GM12892 (cell line): ENCODE measurements around the gene BBS4.

Experiments used
- POLR2A ChIP-seq: IDR thresholded peaks from 2 replicates; pipeline ENCODE4 v1.6.1; 2011; ENCODE audit warnings: low read depth, low read length, control low read depth
- POLR2AphosphoS5 ChIP-seq: IDR thresholded peaks from 2 replicates; pipeline ENCODE4 v1.6.1; 2011; ENCODE audit warnings: low read depth, low read length, control low read depth
- TAF1 ChIP-seq: IDR thresholded peaks from 2 replicates; pipeline ENCODE4 v1.6.1; 2011; ENCODE audit warnings: low read depth, mild to moderate bottlenecking, control low read depth, low read length, borderline replicate concordance

GRCh38 chr15:72754096-72754495 is 68.1 kb downstream of the BBS4 start:
- TF ChIP-seq POLR2A (no peak), POLR2AphosphoS5 (no peak), TAF1 (no peak)
